H9 (cell line): ENCODE measurements around the gene PTGER2. TPM values are rescaled to one million over a fixed set of nuclear protein-coding genes. Genes with fewer than 3 reads are reported as not detected.

Experiments used
- DNase-seq: peaks from one replicate; pipeline ENCODE4 v3.0.0-alpha.2; 2017
- H2AFZ ChIP-seq: one replicate; pipeline ENCODE4 v1.6.1; 2013; ENCODE audit warnings: mild to moderate bottlenecking, low read length, control low read depth, moderate library complexity
- H2AK5ac ChIP-seq: 2 replicates; pipeline ENCODE4 v1.6.1; 2013; ENCODE audit warnings: low read length, control low read depth, mixed read lengths; ENCODE audit not compliant: insufficient read length
- H2BK120ac ChIP-seq: one replicate; pipeline ENCODE4 v1.6.1; 2013; ENCODE audit warnings: low read depth, mild to moderate bottlenecking, low read length, control low read depth, inconsistent platforms; ENCODE audit not compliant: poor library complexity, severe bottlenecking
- H2BK12ac ChIP-seq: 2 replicates; pipeline ENCODE4 v1.6.1; 2013; ENCODE audit warnings: low read length, control low read depth, mixed read lengths, low read depth; ENCODE audit not compliant: insufficient read length
- H2BK15ac ChIP-seq: 2 replicates; pipeline ENCODE4 v1.6.1; 2013; ENCODE audit warnings: low read depth, low read length, control low read depth
- H2BK20ac ChIP-seq: one replicate; pipeline ENCODE4 v1.6.1; 2013; ENCODE audit warnings: low read depth, mild to moderate bottlenecking, low read length, control low read depth, inconsistent platforms; ENCODE audit not compliant: poor library complexity, severe bottlenecking
- H2BK5ac ChIP-seq: 2 replicates; pipeline ENCODE4 v1.6.1; 2013; ENCODE audit warnings: low read length, control low read depth, mixed read lengths; ENCODE audit not compliant: insufficient read length
- H3K14ac ChIP-seq: 2 replicates; pipeline ENCODE4 v1.6.1; 2013; ENCODE audit warnings: low read length, control low read depth; ENCODE audit not compliant: insufficient read depth
- H3K18ac ChIP-seq: 2 replicates; pipeline ENCODE4 v1.6.1; 2013; ENCODE audit warnings: low read depth, mild to moderate bottlenecking, mixed read lengths, low read length, control low read depth; ENCODE audit not compliant: insufficient read length
- H3K23ac ChIP-seq: 2 replicates; pipeline ENCODE4 v1.6.1; 2013; ENCODE audit warnings: low read length, control low read depth, mixed read lengths, low read depth; ENCODE audit not compliant: insufficient read length
- H3K23me2 ChIP-seq: 2 replicates; pipeline ENCODE4 v1.6.1; 2013; ENCODE audit warnings: low read depth, mild to moderate bottlenecking, mixed read lengths, low read length, control low read depth; ENCODE audit not compliant: insufficient read length, poor library complexity, severe bottlenecking
- H3K27ac ChIP-seq: 2 replicates; pipeline ENCODE4 v1.5.1; 2013; ENCODE audit warnings: low read length, control low read depth, mixed read lengths, low read depth; ENCODE audit not compliant: insufficient read length
- H3K27me3 ChIP-seq: 2 replicates; pipeline ENCODE4 v1.6.1; 2013; ENCODE audit warnings: low read length, control low read depth, inconsistent platforms; ENCODE audit not compliant: insufficient read depth
- H3K4ac ChIP-seq: 2 replicates; pipeline ENCODE4 v1.6.1; 2013; ENCODE audit warnings: low read depth, mild to moderate bottlenecking, control low read depth, inconsistent platforms, low read length, moderate library complexity
- H3K4me1 ChIP-seq: 2 replicates; pipeline ENCODE4 v1.6.1; 2013; ENCODE audit warnings: low read length, control low read depth, inconsistent platforms; ENCODE audit not compliant: insufficient read depth
- H3K4me2 ChIP-seq: 2 replicates; pipeline ENCODE4 v1.6.1; 2013; ENCODE audit warnings: low read length, control low read depth, mixed read lengths; ENCODE audit not compliant: insufficient read length, insufficient read depth
- H3K56ac ChIP-seq: 2 replicates; pipeline ENCODE4 v1.6.1; 2013; ENCODE audit warnings: low read depth, mild to moderate bottlenecking, mixed read lengths, low read length, control low read depth; ENCODE audit not compliant: insufficient read length
- H3K79me1 ChIP-seq: 2 replicates; pipeline ENCODE4 v1.6.1; 2013; ENCODE audit warnings: low read depth, mild to moderate bottlenecking, moderate library complexity, low read length, control low read depth, inconsistent platforms; ENCODE audit not compliant: insufficient read depth, poor library complexity, severe bottlenecking
- H3K79me2 ChIP-seq: 2 replicates; pipeline ENCODE4 v1.6.1; 2013; ENCODE audit warnings: low read length, control low read depth, inconsistent platforms; ENCODE audit not compliant: insufficient read depth
- H3K9ac ChIP-seq: 2 replicates; pipeline ENCODE4 v1.6.1; 2013; ENCODE audit warnings: low read length, control low read depth, mixed read lengths; ENCODE audit not compliant: insufficient read length; ENCODE audit errors: extremely low read depth
- H3K9me3 ChIP-seq: one replicate; pipeline ENCODE4 v1.6.1; 2013; ENCODE audit warnings: low read depth, low read length, inconsistent platforms; ENCODE audit not compliant: control insufficient read depth
- H3T11ph ChIP-seq: one replicate; pipeline ENCODE4 v1.6.1; 2013; ENCODE audit warnings: mild to moderate bottlenecking, low read length, control low read depth, inconsistent platforms
- H4K20me1 ChIP-seq: one replicate; pipeline ENCODE4 v1.6.1; 2013; ENCODE audit not compliant: control insufficient read depth, insufficient read length, insufficient read depth
- H4K5ac ChIP-seq: 2 replicates; pipeline ENCODE4 v1.6.1; 2013; ENCODE audit warnings: low read depth, mild to moderate bottlenecking, mixed read lengths, low read length, control low read depth; ENCODE audit not compliant: insufficient read length
- H4K8ac ChIP-seq: replicated peaks from 2 replicates; pipeline ENCODE4 v1.6.1; 2013; ENCODE audit warnings: low read length, control low read depth, mixed read lengths, low read depth; ENCODE audit not compliant: insufficient read length
- H4K91ac ChIP-seq: 2 replicates; pipeline ENCODE4 v1.6.1; 2013; ENCODE audit warnings: low read depth, mild to moderate bottlenecking, moderate library complexity, mixed read lengths, low read length, control low read depth; ENCODE audit not compliant: insufficient read length
- H3K27ac Mint-ChIP-seq, 3 experiments: 2 replicates in 2 of 3; 3 replicates in 1 of 3; pipeline ENCODE4 v1.8.0; 2020 to 2021; ENCODE audit warnings: mixed read lengths in 3 of 3, mild to moderate bottlenecking in 1 of 3, moderate library complexity in 1 of 3
- H3K27me3 Mint-ChIP-seq: 2 replicates; pipeline ENCODE4 v1.8.0; 2021; ENCODE audit warnings: low read depth, mild to moderate bottlenecking, moderate library complexity, mixed read lengths
- H3K36me3 Mint-ChIP-seq, 3 experiments: 2 replicates in 2 of 3; 3 replicates in 1 of 3; pipeline ENCODE4 v1.8.0; 2020 to 2021; ENCODE audit warnings: low read depth in 3 of 3, mixed read lengths in 3 of 3; ENCODE audit not compliant: insufficient read depth in 1 of 3
- H3K4me1 Mint-ChIP-seq, 2 experiments: 2 replicates each; pipeline ENCODE4 v1.8.0; 2020; ENCODE audit warnings: mixed read lengths in 2 of 2
- H3K4me3 Mint-ChIP-seq, 2 experiments: 2 replicates in 1 of 2; 3 replicates in 1 of 2; pipeline ENCODE4 v1.8.0; 2020 to 2021; ENCODE audit warnings: mild to moderate bottlenecking in 2 of 2, mixed read lengths in 2 of 2, moderate library complexity in 1 of 2
- H3K9me3 Mint-ChIP-seq, 2 experiments: 2 replicates in 1 of 2; 3 replicates in 1 of 2; pipeline ENCODE4 v1.8.0; 2020; ENCODE audit warnings: mild to moderate bottlenecking in 2 of 2, mixed read lengths in 2 of 2, moderate library complexity in 1 of 2
- CTCF ChIP-seq: fragments of 200-600 bp; sonication (generic); conservative IDR thresholded peaks from 3 replicates; pipeline ENCODE4 v1.8.0; 2021; ENCODE audit warnings: antibody characterized with exemption, mild to moderate bottlenecking
- total RNA-seq: library from RNA; stranded (reverse); gene quantifications from 2 replicates; pipeline ENCODE4 v1.2.1, GENCODE V29; 2021

PTGER2 gene
- total RNA-seq, 1 experiment from 2014 or later, result 1.0 TPM

- Histone ChIP-seq H2BK15ac (no peak overlapping the region), H2AK5ac (no peak overlapping the region), H2BK20ac (no peak overlapping the region), H3K4me1 (no peaks in the 10 kb centered on the region), H4K5ac (no peak overlapping the region), H3K9me3 (no peaks in the 10 kb centered on the region), H3K79me1 (no peaks in the 10 kb centered on the region), H3T11ph (no peak overlapping the region), H3K27me3 (no peaks in the 10 kb centered on the region), H3K79me2 (no peaks in the 10 kb centered on the region), H3K4me2 (no peak overlapping the region), H2BK120ac (no peak overlapping the region), H2BK5ac (no peak overlapping the region), H3K56ac (no peak overlapping the region), H4K20me1 (no peaks in the 10 kb centered on the region), H3K9ac (no peak overlapping the region), H3K4ac (no peak overlapping the region), H3K23ac (no peak overlapping the region), H3K27ac (no peak overlapping the region), H4K8ac (no peak overlapping the region), H2BK12ac (no peak overlapping the region), H3K23me2 (no peaks in the 10 kb centered on the region), H4K91ac (no peak overlapping the region), H3K18ac (no peak overlapping the region), H2AFZ (no peak overlapping the region), H3K14ac (no peak overlapping the region)
- Mint-ChIP-seq H3K9me3 (no peaks in the 10 kb centered on the region), H3K27ac (no peak overlapping the region), H3K27me3 (peaks cover 3% of the 10 kb centered on the region; the same call in 1 of the 2 replicates), H3K4me3 (no peak overlapping the region), H3K36me3 (no peaks in the 10 kb centered on the region), H3K4me1 (peaks cover 8 to 10% of the 10 kb centered on the region in 2 experiments)
- peak; percentile 78 for TF ChIP-seq CTCF
- no peak for DNase-seq
Measured at GRCh38 chr14:52299692-52300278, 14.3 kb upstream of the PTGER2 start.
